WTC11 (cell line): ENCODE data around the gene MTPN. TPM values are rescaled to one million over a fixed set of nuclear protein-coding genes. Genes with fewer than 3 reads are reported as not detected.

Experiments
- ATAC-seq: fragments of 200-7000 bp; cut with Tn5 transposase; 2 replicates; pipeline ENCODE4 v1.10.0; 2021; ENCODE audit warnings: mild to moderate bottlenecking, moderate library complexity
- CTCF ChIA-PET: fragments of 300-600 bp; sonication (Branson Sonifier 250); formaldehyde crosslinking; loops from one replicate; lab custom pipeline; 2021; ENCODE audit warnings: antibody characterized with exemption; lab: Charles Lee
- POLR2A ChIA-PET: fragments of 350-600 bp; sonication (Branson Sonifier 250); formaldehyde crosslinking; loops from one replicate; lab custom pipeline; 2021; ENCODE audit warnings: antibody characterized with exemption; lab: Charles Lee
- DNase-seq: peaks from one replicate; pipeline ENCODE4 v3.0.0; 2021; ENCODE audit warnings: low spot score
- H3K27ac Mint-ChIP-seq: 2 replicates; pipeline ENCODE4 v1.8.0; 2021; ENCODE audit warnings: mixed read lengths
- H3K27me3 Mint-ChIP-seq: 2 replicates; pipeline ENCODE4 v1.8.0; 2021; ENCODE audit warnings: low read depth, mild to moderate bottlenecking, moderate library complexity, mixed read lengths
- H3K36me3 Mint-ChIP-seq: 2 replicates; pipeline ENCODE4 v1.8.0; 2021; ENCODE audit warnings: mixed read lengths
- H3K4me1 Mint-ChIP-seq: 2 replicates; pipeline ENCODE4 v1.8.0; 2022; ENCODE audit warnings: mixed read lengths
- H3K4me3 Mint-ChIP-seq: 2 replicates; pipeline ENCODE4 v1.8.0; 2021; ENCODE audit warnings: mild to moderate bottlenecking, moderate library complexity, mixed read lengths
- H3K9me3 Mint-ChIP-seq: 2 replicates; pipeline ENCODE4 v1.8.0; 2021; ENCODE audit warnings: mixed read lengths
- AFF4 ChIP-seq: sonication (generic); formaldehyde crosslinking; IDR thresholded peaks from 2 replicates; pipeline ENCODE4 v1.8.1; 2023; ENCODE audit warnings: mild to moderate bottlenecking, missing genetic modification reagents, borderline replicate concordance
- AR ChIP-seq: fragments of 250-450 bp; sonication (Bioruptor Pico); IDR thresholded peaks from 2 replicates; pipeline ENCODE4 v1.9.0; 2021; ENCODE audit warnings: mild to moderate bottlenecking
- CREB1 ChIP-seq: sonication (generic); formaldehyde crosslinking; IDR thresholded peaks from 2 replicates; pipeline ENCODE4 v1.8.0; 2023; ENCODE audit warnings: mild to moderate bottlenecking, missing genetic modification reagents
- CTCF ChIP-seq: fragments of 200-600 bp; IDR thresholded peaks from 2 replicates; pipeline ENCODE4 v1.8.0; 2022; ENCODE audit warnings: antibody characterized with exemption
- ERG ChIP-seq: fragments of 250-450 bp; sonication (Bioruptor Pico); IDR thresholded peaks from 2 replicates; pipeline ENCODE4 v1.8.0; 2021; ENCODE audit warnings: mild to moderate bottlenecking
- FOXP1 ChIP-seq: sonication (generic); formaldehyde crosslinking; IDR thresholded peaks from 2 replicates; pipeline ENCODE4 v1.8.0; 2022; ENCODE audit warnings: missing genetic modification reagents, mild to moderate bottlenecking, moderate library complexity, borderline replicate concordance
- GTF2I ChIP-seq: fragments of 250-450 bp; sonication (Bioruptor Pico); conservative IDR thresholded peaks from 2 replicates; pipeline ENCODE4 v1.4.0; 2021; ENCODE audit warnings: mild to moderate bottlenecking
- HMGA2 ChIP-seq: fragments of 250-450 bp; sonication (Bioruptor Pico); IDR thresholded peaks from 2 replicates; pipeline ENCODE4 v1.4.0; 2021; ENCODE audit warnings: mild to moderate bottlenecking, moderate library complexity
- HMGXB4 ChIP-seq: sonication (generic); formaldehyde crosslinking; IDR thresholded peaks from 2 replicates; pipeline ENCODE4 v1.8.1; 2023; ENCODE audit warnings: mild to moderate bottlenecking, moderate library complexity, missing genetic modification reagents
- KAT7 ChIP-seq: sonication (generic); formaldehyde crosslinking; IDR thresholded peaks from 2 replicates; pipeline ENCODE4 v1.8.1; 2023; ENCODE audit warnings: missing genetic modification reagents, mild to moderate bottlenecking, borderline replicate concordance
- MYBL2 ChIP-seq: sonication (generic); formaldehyde crosslinking; IDR thresholded peaks from 2 replicates; pipeline ENCODE4 v1.8.1; 2023; ENCODE audit warnings: mild to moderate bottlenecking, moderate library complexity, missing genetic modification reagents
- NFE2L1 ChIP-seq: sonication (generic); formaldehyde crosslinking; IDR thresholded peaks from 2 replicates; pipeline ENCODE4 v1.8.1; 2023; ENCODE audit warnings: missing genetic modification reagents
- NR2C2 ChIP-seq: sonication (generic); formaldehyde crosslinking; IDR thresholded peaks from 2 replicates; pipeline ENCODE4 v1.8.0; 2022; ENCODE audit warnings: mild to moderate bottlenecking, missing genetic modification reagents
- RELA ChIP-seq: sonication (generic); formaldehyde crosslinking; IDR thresholded peaks from 2 replicates; pipeline ENCODE4 v1.8.1; 2022; ENCODE audit warnings: missing genetic modification reagents, mild to moderate bottlenecking, borderline replicate concordance
- STAT6 ChIP-seq: sonication (generic); formaldehyde crosslinking; conservative IDR thresholded peaks from 2 replicates; pipeline ENCODE4 v1.8.1; 2023; ENCODE audit warnings: mild to moderate bottlenecking, low read depth, missing genetic modification reagents, moderate library complexity
- TEAD1 ChIP-seq: sonication (generic); formaldehyde crosslinking; IDR thresholded peaks from 2 replicates; pipeline ENCODE4 v1.8.0; 2022; ENCODE audit warnings: mild to moderate bottlenecking, missing genetic modification reagents
- ZNF138 ChIP-seq: sonication (generic); formaldehyde crosslinking; conservative IDR thresholded peaks from 2 replicates; pipeline ENCODE4 v1.8.1; 2022; ENCODE audit warnings: mild to moderate bottlenecking, moderate library complexity, missing genetic modification reagents
- ZNF317 ChIP-seq: sonication (generic); formaldehyde crosslinking; IDR thresholded peaks from 2 replicates; pipeline ENCODE4 v1.8.1; 2023; ENCODE audit warnings: low read depth, mild to moderate bottlenecking, moderate library complexity, missing genetic modification reagents, borderline replicate concordance
- total RNA-seq: library from RNA; stranded (reverse); gene quantifications from 3 replicates; pipeline ENCODE4 v1.2.3, GENCODE V29; 2021
- TF ChIP-seq, protein P1 (sequence below): sonication (generic); formaldehyde crosslinking; IDR thresholded peaks from 2 replicates; pipeline ENCODE4 v1.8.0; 2023; ENCODE audit warnings: missing genetic modification reagents
- TF ChIP-seq, protein P2 (sequence below): sonication (generic); formaldehyde crosslinking; IDR thresholded peaks from 2 replicates; pipeline ENCODE4 v1.8.0; 2023; ENCODE audit warnings: mild to moderate bottlenecking, missing genetic modification reagents

The MTPN gene
- total RNA-seq, 1 experiment from 2014 or later = 92.5 TPM

GRCh38 chr7:135877805-135878204 is 99.4 kb downstream of the MTPN start:
- H3K4me3 Mint-ChIP-seq = no peak overlapping the region
- DNase-seq (no peak), ATAC-seq (no peak)
- no peaks in the 10 kb centered on the region; the same call in 1 of the 2 replicates for H3K27me3 Mint-ChIP-seq
- ChIA-PET CTCF (no interaction called here), POLR2A (no interaction called here)
- H3K4me1 Mint-ChIP-seq = no peaks in the 10 kb centered on the region
- peaks cover 10% of the 10 kb centered on the region for H3K9me3 Mint-ChIP-seq
- no peak for TF ChIP-seq ZNF138 (CRISPR knock-in tag)
- no peak for TF ChIP-seq NR2C2
- no peak for TF ChIP-seq STAT6 (CRISPR knock-in tag)
- TF ChIP-seq, protein P1, sequence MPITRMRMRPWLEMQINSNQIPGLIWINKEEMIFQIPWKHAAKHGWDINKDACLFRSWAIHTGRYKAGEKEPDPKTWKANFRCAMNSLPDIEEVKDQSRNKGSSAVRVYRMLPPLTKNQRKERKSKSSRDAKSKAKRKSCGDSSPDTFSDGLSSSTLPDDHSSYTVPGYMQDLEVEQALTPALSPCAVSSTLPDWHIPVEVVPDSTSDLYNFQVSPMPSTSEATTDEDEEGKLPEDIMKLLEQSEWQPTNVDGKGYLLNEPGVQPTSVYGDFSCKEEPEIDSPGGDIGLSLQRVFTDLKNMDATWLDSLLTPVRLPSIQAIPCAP (CRISPR knock-in tag) = no peak
- TF ChIP-seq FOXP1 (CRISPR knock-in tag) = no peak
- no peak for TF ChIP-seq ZNF317 (CRISPR knock-in tag)
- TF ChIP-seq TEAD1 (CRISPR knock-in tag) = no peak
- no peak for TF ChIP-seq AFF4
- TF ChIP-seq RELA (CRISPR knock-in tag) = no peak
- TF ChIP-seq HMGXB4 (CRISPR knock-in tag) = no peak
- TF ChIP-seq CREB1 (CRISPR knock-in tag) = no peak
- TF ChIP-seq CTCF = no peak
- no peak for TF ChIP-seq HMGA2 (CRISPR knock-in tag)
- no peak for TF ChIP-seq KAT7 (CRISPR knock-in tag)
- TF ChIP-seq GTF2I = no peak
- TF ChIP-seq AR = no peak
- TF ChIP-seq ERG (CRISPR knock-in tag) = no peak
- no peak for TF ChIP-seq NFE2L1 (CRISPR knock-in tag)
- no peak for TF ChIP-seq MYBL2 (CRISPR knock-in tag)
- TF ChIP-seq, protein P2, sequence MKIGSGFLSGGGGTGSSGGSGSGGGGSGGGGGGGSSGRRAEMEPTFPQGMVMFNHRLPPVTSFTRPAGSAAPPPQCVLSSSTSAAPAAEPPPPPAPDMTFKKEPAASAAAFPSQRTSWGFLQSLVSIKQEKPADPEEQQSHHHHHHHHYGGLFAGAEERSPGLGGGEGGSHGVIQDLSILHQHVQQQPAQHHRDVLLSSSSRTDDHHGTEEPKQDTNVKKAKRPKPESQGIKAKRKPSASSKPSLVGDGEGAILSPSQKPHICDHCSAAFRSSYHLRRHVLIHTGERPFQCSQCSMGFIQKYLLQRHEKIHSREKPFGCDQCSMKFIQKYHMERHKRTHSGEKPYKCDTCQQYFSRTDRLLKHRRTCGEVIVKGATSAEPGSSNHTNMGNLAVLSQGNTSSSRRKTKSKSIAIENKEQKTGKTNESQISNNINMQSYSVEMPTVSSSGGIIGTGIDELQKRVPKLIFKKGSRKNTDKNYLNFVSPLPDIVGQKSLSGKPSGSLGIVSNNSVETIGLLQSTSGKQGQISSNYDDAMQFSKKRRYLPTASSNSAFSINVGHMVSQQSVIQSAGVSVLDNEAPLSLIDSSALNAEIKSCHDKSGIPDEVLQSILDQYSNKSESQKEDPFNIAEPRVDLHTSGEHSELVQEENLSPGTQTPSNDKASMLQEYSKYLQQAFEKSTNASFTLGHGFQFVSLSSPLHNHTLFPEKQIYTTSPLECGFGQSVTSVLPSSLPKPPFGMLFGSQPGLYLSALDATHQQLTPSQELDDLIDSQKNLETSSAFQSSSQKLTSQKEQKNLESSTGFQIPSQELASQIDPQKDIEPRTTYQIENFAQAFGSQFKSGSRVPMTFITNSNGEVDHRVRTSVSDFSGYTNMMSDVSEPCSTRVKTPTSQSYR = no peak
- H3K27ac Mint-ChIP-seq = no peak overlapping the region
- H3K36me3 Mint-ChIP-seq = peaks cover 2% of the 10 kb centered on the region; the same call in 1 of the 2 replicates
